GM18517 (cell line): ENCODE results near the gene PRCP.
"Not testable (repeated sequence)": the region's sequence is repeated elsewhere in the genome, so short reads cannot be mapped to it uniquely, and the experiment has no call there.

Experiments used
- ATAC-seq: cut with Tn5 transposase; IDR thresholded peaks from one replicate; pipeline ENCODE4 v1.9.1; 2021; ENCODE audit warnings: mild to moderate bottlenecking, moderate library complexity; ENCODE audit not compliant: unreplicated experiment

Gene PRCP

GRCh38 chr11:82872377-82873150, 27.7 kb downstream of the PRCP start:
- ATAC-seq = no peak

- ATAC-seq = no peak
Observed at GRCh38 chr11:82871646-82872045, 28.6 kb downstream of the PRCP start.

DNA sequence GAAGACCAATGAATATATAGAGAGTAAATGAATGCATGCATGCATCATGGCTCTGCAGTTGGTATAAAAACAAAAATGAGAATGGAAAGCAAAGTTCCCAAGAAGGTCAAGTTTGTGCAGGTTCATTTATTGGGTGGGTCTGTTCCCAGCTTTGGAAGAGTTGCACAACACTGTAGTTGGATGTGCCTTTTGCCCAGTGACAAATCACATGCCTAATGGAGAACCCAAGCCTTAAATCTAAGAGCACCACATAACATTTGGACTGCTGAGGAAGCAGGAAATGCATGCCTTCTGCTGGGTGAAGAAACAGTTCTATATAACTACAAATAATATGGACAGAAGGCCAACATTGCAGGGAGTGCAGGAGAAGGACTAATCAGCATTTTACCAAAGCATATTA, 30.6 kb downstream of the PRCP start:
- no peak for ATAC-seq

GRCh38 chr11:82867495-82868082, 32.6 kb downstream of the PRCP start:
- peak; percentile 78 for ATAC-seq

GRCh38 chr11:82865841-82866240, 34.4 kb downstream of the PRCP start:
- no peak for ATAC-seq

DNA sequence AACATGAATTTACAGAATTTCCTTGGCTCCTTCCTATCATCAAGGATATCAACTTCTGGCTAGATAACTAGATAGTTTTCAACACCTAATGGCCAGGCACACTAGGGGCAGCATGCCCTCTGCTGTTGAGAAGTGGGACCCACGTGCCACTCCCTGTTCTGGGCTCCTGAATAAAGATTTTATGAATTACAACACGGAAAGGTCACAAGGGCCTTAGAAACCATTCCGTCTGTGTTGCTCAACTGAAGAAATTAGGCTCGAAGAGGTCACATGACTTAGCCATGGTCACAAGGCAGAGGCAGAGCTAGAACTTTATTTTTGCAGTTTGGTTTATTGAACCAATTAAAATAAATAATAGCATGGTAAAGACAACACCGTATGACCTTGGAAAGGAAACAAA, 36.0 kb downstream of the PRCP start:
- ATAC-seq = no peak

DNA sequence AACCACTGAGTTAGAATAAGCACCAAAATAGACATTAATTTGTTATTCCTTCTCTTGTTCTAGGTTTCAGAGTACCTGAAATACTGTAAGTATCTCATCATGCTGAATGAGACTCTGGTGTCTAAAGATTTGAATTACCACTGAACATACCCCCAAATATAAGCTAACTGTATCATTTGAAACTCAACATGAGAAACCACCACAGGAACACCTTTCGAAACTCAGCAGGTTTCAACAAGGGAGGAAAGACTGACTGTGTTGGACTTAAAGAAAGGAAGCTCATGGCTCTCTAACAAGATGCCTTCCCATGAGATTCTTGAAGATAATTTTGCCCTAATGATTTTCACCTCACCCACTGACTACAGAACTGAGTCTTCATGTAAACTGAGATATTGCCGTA, 37.0 kb downstream of the PRCP start:
- no peak for ATAC-seq

DNA sequence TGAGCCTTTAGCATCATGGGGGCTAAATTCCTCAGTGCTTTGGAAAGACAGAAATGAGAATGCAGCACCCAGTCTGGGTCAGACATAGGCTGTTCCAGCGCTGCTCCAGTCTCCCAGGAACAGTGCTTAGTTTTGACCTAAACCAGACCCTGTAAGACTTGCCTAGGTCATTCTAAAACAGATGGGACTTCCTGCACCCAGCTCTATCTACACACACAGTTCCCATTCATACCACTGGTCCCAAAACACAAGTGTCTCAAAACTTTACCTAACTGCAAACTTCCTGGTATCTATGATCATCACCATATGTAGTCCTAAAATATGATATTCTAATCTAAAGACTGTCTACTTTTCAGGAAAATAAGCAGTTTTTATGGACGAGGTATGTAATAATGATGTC, 37.9 kb downstream of the PRCP start:
- ATAC-seq = no peak

- ATAC-seq = no peak
Observed at GRCh38 chr11:82859750-82860149, 40.5 kb downstream of the PRCP start.

GRCh38 chr11:82858556-82859091, 41.6 kb downstream of the PRCP start:
- ATAC-seq = no peak

- ATAC-seq = no peak
Observed at GRCh38 chr11:82858133-82858532, 42.1 kb downstream of the PRCP start.

GRCh38 chr11:82857145-82857544, 43.1 kb downstream of the PRCP start:
- no peak for ATAC-seq

DNA sequence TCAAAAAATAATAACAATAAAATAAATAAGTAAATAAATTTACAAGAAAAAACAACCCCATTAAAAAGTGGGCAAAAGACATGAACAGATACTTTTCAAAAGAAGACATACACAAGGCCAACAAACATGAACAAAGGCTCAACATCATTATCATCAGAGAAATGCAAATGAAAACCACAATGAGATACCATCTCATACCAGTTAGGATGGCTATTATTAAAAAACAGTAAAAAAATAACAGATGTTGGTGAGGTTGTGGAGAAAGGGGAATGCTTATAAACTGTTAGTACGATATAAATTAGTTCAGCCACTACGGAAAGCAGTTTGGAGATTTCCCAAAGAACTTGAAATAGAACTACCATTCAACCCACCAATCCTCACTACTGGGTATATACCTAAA, 44.6 kb downstream of the PRCP start:
- no peak for ATAC-seq

DNA sequence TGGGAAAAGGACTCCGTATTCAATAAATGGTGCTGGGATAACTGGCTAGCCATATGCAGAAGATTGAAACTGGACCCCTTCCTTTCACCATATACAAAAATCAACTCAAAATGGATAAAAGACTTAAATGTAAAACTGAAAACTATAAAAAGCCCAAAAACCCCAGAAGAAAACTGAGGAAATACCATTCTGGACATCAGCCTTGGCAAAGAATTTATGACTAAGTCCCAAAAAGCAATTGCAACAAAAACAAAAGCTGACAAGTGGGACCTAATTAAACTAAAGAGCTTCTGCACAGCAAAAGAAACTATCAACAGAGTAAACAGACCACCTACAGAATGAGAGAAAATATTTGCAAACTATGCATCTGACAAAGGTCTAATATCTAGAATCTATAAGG, 45.3 kb downstream of the PRCP start:
- not testable (repeated sequence) for ATAC-seq

DNA sequence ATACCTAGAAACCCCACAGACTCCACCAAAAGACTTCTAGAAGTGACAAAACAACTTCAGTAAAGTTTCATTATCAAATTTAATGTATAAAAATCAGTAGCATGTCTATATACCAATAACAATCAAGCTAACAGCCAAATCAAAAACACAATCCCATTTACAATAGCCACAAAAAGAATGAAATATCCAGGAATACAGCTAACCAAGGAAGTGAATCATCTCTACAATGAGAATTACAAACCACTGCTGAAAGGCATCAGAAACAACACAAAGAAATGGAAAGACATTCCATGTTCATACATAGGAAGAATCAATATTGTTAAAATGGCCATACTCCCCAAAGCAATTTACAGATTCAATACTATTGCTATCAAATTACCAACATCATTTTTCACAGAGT, 46.0 kb downstream of the PRCP start:
- no peak for ATAC-seq

- ATAC-seq = no peak
Observed at GRCh38 chr11:82848829-82849228, 51.4 kb downstream of the PRCP start.

GRCh38 chr11:82845356-82846353, 54.6 kb downstream of the PRCP start:
- ATAC-seq = no peak

- ATAC-seq = no peak
Observed at GRCh38 chr11:82843057-82843795, 57.0 kb downstream of the PRCP start.

GRCh38 chr11:82842019-82842418, 58.2 kb downstream of the PRCP start:
- ATAC-seq = no peak

GRCh38 chr11:82837650-82838049, 62.6 kb downstream of the PRCP start:
- no peak for ATAC-seq

- ATAC-seq = no peak
Observed at GRCh38 chr11:82832983-82833382, 67.2 kb downstream of the PRCP start.
